Right kidney (tissue), 1 donor: ENCODE data around the gene GALNT17.

ENCODE experiments used
- DNase-seq: peaks from one replicate; pipeline ENCODE4 v3.0.0-alpha.2; 2016

The GALNT17 gene

DNA sequence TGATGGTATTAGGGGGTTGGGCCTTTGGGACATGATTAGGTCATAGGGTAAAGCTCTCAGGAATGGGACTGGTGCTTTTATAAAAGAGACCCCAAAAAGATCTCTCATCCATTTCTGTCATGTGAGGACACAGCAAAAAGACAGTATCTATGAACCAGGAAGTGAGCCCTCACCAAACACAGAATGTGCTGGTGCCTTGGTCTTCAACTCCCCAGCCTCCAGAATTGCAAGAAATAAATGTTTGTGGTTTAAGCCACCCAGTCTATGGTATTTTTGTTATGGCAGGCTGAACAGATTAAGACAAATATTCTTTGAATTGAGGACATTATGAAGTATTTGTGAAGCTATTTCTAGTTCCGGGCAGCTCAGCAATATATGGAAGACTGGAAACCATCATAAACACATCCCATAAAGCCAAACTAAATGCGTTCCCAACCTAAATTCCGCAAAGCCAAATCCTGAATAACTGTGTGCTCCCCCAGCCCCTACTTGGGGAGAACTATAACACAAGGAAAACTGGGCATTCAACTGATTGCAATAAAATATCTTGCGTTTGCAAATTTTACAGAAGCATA, 153.7 kb downstream of the GALNT17 start:
- no peak for DNase-seq

DNA sequence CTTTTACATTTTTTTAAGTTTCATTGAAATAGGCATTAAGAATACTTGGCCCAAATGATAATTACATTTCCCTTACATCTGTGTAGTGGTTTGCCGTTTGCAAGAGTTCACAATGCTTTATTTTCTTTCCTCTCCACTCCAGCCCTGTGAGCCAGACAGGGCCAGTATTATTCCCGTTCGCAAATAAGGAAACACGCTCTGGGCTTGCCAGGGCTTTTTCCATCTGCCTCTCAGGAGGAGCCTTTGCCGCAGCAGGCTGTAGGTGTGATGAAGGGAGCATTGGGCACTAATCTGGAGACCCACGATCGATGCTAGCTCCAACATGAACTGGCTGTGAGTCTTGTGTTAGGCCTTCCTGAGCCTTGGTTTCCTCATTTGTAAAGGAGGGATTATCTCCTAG, 154.4 kb downstream of the GALNT17 start:
- no peak for DNase-seq

GRCh38 chr7:71286924-71287323, 155.0 kb downstream of the GALNT17 start:
- no peak for DNase-seq

GRCh38 chr7:71290452-71290851, 158.5 kb downstream of the GALNT17 start:
- DNase-seq: no peak

DNA sequence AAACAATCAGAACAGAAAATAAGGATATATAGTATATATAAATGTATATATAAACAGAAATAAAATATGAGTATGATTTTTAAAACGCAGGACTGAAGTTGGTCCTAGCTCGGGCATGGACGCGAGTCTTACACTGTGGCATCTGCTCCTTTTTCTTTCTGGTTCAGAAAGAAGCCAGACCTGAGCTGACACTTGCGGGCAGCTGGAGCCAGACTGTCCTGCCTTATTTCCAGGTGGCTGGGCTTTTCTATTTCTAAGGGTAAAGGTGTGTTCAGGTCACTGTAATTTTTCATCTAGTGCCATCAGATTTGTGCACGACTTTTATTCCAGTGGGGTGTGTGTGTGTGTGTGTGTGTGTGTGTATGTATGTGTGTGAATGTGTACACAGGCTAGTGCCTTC, 166.4 kb downstream of the GALNT17 start:
- DNase-seq: no peak

DNA sequence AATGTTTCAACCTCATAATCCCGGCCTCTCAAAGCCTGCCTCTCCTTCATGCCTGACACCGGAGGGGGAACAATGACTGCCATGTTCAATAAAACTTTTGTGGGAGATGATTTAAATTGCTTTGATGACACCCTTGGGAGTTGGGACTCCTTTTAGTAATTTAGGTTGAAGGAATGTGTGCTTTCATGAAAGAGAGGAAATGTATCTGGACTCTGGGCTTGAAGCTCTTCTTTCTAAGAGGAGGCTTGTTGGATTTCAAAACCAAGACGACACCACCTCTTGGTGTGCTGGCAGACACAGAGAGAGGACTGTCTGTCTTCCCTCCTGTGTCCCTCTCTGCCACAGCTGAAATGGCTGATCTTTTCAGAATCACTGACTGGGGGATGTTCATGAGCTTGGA, 168.1 kb downstream of the GALNT17 start:
- no peak for DNase-seq

- no peak for DNase-seq
These were observed 168.7 kb downstream of the GALNT17 start for GRCh38 chr7:71300603-71301002.

- DNase-seq: no peak
These were observed 169.2 kb downstream of the GALNT17 start for GRCh38 chr7:71301167-71301566.

DNA sequence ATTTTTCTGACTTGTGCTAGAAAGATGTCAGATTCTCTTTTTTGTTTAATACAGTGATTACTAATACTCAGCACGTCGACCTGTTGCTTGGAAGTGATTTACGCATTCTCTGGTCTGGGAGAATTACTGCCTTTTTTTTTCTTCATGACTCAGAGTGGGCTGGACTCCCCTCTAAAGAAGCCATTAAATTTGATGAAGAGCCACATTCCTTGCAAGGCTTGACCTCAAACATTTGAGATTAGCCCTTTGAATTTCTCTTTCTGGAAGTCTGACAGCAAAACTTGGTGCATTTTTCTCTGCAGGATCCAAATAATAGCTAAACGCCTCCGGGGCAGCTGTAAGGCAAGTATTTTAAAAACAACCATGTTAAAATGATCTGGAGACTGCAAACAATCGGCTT, 171.6 kb downstream of the GALNT17 start:
- DNase-seq: no peak

- no peak for DNase-seq
These were observed 176.2 kb downstream of the GALNT17 start for GRCh38 chr7:71308096-71308495.

- DNase-seq: no peak
These were observed 179.6 kb downstream of the GALNT17 start for GRCh38 chr7:71311576-71311975.

GRCh38 chr7:71312755-71313490, 181.0 kb downstream of the GALNT17 start:
- no peak for DNase-seq

DNA sequence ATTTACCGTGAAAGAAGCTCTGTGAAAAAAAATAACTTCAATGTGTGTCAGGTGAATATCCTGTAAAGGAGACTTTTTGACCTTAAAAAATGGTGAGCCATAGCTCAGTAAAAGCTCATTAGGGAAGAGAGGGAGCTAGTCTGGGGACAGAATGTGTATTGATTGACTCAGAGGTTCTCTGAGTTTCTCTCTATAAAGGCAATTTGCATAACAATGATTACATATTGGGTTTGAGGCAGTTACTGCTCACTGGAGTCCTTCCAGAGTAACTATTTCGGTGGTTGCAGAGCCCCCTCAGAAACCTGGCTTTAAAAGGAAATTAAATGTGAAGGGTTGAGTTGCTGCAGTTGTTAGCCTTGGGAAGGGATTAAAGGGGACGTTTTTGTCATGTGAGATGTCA, 181.6 kb downstream of the GALNT17 start:
- DNase-seq: no peak

DNA sequence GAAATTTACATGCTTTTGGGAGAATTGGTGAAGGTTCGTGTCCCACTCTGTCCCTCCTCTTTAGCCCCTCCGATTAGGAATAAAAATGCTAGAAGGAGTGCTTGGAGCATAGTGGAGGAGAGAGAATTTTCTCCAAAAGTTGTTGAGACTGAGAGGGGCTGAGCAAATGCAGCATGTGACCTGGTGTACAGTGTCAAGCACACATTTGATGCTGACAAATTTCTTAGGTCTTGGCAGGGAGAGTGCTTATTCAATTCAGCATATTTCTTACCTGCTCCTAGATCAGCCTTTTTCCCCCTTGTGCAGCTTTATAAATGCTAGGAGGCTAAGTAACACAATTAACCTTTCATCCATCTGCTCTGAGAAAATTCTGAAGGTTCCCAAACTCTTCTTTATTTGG, 189.0 kb downstream of the GALNT17 start:
- DNase-seq: no peak

- no peak for DNase-seq
These were observed 190.3 kb downstream of the GALNT17 start for GRCh38 chr7:71322201-71322600.

GRCh38 chr7:71323726-71324125, 191.8 kb downstream of the GALNT17 start:
- DNase-seq: no peak

- DNase-seq: no peak
These were observed 193.2 kb downstream of the GALNT17 start for GRCh38 chr7:71325151-71325550.

- no peak for DNase-seq
These were observed 194.7 kb downstream of the GALNT17 start for GRCh38 chr7:71326595-71326994.

DNA sequence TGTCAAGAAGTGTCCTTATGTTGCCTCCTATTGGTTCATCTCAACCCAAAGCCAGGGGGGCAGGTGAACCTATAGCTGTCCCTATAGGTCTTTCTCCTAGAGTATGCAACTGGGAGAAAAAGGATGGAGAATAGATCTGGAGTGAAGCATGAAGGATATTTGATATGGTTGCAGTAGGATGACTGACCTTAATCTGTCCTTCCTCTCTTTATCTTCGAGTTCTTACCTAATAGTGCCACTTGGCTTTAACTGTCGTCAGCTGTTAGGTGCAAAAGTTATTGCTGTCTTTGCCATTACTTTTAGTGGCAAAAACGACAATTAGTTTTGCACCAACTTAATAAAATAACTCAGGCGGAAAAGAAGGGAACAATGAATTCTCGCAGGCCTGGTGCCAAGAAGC, 196.0 kb downstream of the GALNT17 start:
- DNase-seq: no peak

DNA sequence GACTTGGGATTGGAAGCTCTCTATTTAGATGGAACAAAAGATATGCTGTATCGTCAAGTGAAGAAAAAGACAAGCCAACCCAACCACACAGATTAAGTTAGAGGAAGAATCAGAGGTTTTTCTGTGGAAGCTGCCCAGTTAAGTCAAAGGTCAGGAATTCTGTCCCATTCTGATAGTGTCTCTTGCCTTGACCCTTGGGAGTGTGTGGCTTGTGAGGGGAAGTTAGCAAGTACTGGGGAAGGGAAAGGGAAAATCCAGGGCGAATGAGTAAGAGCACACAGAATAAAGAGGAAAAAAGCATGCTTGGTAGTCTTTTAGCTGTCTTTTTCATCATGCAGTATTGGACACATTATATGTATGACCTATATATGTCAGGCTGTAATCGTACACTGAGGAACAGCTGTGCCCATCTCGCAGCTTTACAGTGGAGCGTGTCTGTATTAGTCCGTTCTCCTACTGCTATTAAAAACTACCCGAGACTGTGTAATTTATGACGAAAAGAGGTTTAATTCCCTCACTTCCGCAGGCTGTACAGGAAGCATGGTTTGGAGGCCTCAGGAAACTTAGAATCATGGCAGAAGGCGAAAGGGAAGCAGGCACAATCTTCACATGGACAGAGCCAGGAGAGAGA, 197.2 kb downstream of the GALNT17 start:
- no peak for DNase-seq

- no peak for DNase-seq
These were observed 200.3 kb downstream of the GALNT17 start for GRCh38 chr7:71332207-71332606.

DNA sequence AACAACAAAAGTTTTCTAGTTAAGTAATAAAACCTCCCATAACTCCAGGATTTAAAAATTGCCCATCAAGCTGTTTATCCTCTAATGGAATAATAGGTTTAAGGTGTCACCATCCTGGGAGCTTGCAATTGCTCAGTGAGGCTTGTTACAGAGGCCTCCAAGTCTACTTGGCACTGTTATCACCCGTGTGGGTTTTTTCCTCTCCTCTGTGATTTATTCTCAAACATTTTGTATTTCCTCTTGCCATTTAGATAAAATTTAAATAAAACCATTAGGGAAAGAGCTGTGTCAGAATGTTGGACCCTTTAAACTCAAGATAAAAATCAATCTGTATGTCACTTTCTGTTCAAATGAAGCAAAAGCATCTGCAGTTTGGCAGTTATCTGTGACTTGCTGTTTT, 202.6 kb downstream of the GALNT17 start:
- no peak for DNase-seq

GRCh38 chr7:71338866-71339265, 206.9 kb downstream of the GALNT17 start:
- no peak for DNase-seq

DNA sequence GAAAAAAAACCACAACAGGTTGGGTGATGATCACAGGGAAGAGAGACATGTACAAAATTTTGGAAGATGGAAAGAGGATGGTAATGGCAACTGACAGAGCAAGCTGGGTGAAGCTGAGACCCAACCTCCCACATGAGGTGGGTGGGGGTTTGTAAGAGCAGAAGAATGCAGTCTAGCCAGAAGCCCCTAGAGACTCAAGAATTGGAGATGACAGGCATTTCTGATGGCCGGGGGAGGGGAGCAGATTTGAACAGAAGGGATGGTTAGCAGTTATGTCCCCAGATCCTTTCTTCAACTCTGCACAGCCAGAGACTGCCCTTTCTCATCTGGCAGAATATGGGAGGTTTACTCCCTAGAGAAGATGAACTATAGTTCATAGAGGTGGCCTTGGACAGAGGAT, 208.0 kb downstream of the GALNT17 start:
- no peak for DNase-seq
